ENCODE data around the gene GTF2F2.

DNA sequence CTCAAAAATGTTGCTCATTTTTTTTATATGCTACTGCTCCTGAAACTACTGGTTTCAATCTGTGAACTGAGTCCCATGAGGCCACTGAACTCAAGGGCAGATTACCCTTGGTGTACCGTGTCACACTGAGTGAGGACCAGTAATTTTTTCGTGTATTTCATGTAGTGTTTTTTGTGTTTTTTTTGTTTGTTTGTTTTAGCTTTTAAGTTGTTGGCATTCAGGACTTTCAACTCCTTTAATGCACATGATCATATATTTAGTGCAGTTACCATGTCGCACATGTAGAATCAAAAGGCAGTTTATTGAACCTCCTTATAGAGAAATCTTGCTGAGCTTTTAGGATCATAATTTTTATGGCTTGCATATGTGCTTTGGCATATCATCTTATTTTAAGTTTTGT lies 162.7 kb downstream of the GTF2F2 start:
- TF ChIP-seq RCOR1 (IDR thresholded peaks at IDR 0.05; ENCODE audit: low read depth, low read length) (no peak), POLR2A (IDR thresholded peaks at IDR 0.05; ENCODE audit: low read length) (no peak), RFX5 (IDR thresholded peaks at IDR 0.05) (no peak), ZNF302 (CRISPR knock-in tag; IDR thresholded peaks at IDR 0.05) (no peak), REST (IDR thresholded peaks at IDR 0.05) (no peak), RNF2 (IDR thresholded peaks at IDR 0.05; ENCODE audit: borderline replicate concordance, low read depth) (no peak), SMC3 (IDR thresholded peaks at IDR 0.05) (no peak), TP53 (CRISPR knock-in tag; IDR thresholded peaks at IDR 0.05) (no peak), MYC (IDR thresholded peaks at IDR 0.05; ENCODE audit: borderline replicate concordance, low read length) (no peak), PHF8 (IDR thresholded peaks at IDR 0.05; ENCODE audit: borderline replicate concordance, low read depth) (no peak), EHMT2 (IDR thresholded peaks at IDR 0.05; ENCODE audit: low read depth) (no peak)
- TF ChIP-seq, protein P1, sequence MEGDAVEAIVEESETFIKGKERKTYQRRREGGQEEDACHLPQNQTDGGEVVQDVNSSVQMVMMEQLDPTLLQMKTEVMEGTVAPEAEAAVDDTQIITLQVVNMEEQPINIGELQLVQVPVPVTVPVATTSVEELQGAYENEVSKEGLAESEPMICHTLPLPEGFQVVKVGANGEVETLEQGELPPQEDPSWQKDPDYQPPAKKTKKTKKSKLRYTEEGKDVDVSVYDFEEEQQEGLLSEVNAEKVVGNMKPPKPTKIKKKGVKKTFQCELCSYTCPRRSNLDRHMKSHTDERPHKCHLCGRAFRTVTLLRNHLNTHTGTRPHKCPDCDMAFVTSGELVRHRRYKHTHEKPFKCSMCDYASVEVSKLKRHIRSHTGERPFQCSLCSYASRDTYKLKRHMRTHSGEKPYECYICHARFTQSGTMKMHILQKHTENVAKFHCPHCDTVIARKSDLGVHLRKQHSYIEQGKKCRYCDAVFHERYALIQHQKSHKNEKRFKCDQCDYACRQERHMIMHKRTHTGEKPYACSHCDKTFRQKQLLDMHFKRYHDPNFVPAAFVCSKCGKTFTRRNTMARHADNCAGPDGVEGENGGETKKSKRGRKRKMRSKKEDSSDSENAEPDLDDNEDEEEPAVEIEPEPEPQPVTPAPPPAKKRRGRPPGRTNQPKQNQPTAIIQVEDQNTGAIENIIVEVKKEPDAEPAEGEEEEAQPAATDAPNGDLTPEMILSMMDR (IDR thresholded peaks at IDR 0.05), result no peak
- TF ChIP-seq, protein P2, sequence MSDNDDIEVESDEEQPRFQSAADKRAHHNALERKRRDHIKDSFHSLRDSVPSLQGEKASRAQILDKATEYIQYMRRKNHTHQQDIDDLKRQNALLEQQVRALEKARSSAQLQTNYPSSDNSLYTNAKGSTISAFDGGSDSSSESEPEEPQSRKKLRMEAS (IDR thresholded peaks at IDR 0.05), result no peak
- TF ChIP-seq, protein P3, sequence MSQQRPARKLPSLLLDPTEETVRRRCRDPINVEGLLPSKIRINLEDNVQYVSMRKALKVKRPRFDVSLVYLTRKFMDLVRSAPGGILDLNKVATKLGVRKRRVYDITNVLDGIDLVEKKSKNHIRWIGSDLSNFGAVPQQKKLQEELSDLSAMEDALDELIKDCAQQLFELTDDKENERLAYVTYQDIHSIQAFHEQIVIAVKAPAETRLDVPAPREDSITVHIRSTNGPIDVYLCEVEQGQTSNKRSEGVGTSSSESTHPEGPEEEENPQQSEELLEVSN (IDR thresholded peaks at IDR 0.05; ENCODE audit: borderline replicate concordance, low read depth), result no peak

Measured in A549 (cell line).